ENCODE data around the gene PRR35. TPM values are rescaled to one million over a fixed set of nuclear protein-coding genes. Genes with fewer than 3 reads are reported as not detected.

The PRR35 gene
- total RNA-seq, 1 experiment from 2014 or later, result not detected

DNA sequence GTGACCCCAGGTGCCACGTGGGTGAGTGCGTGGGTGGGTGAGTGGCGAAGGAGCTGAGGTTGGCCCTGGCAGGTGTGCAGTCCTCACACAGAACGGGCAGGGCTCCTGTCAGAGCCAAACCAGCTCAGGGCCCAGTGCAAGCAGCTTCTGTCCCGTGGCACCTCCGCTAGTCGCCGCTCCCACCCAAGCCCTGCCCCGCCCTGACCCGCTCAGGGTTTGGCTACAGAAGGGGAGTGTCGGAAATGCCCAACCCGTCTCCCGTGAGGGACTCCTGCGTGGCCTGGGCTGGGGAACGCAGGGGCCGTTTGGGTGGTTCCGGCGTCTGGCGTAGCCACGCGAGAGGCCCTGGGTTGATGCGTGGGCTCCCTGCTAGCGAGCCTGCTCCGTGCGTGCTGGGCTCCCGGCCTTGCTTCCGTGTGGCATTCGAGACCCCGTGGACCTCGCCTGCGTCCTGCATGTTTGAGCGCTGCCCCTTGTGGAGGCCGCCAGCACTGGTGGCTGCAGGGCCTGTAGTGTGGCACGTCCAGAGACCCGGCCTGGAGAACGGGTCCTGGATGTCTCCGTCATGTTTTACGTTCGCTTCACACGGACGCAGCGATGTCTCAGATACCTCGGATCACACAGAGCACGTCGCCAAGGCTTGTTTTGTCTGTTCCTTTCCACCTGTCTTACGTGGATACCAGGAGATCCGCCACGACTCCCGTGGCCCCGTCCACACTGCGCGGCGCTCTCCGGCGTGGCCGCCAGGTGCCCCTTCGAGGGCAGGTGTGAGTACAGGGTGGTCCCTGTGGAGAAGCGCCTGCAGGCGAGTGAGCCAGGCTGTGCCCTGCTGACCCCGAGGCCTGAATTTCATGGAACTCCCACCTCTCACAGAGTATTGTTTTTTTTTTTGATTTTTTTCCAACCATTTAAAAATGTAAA is 22.5 kb upstream of the PRR35 start:
- DNase-seq, result no peak
- H3K4me3 Mint-ChIP-seq (ENCODE audit: low read depth, unreplicated experiment), result no peak overlapping the region
- H3K4me1 Mint-ChIP-seq (ENCODE audit: low read depth, unreplicated experiment), result peaks cover 8% of the 10 kb centered on the region
- TF ChIP-seq, protein P1, sequence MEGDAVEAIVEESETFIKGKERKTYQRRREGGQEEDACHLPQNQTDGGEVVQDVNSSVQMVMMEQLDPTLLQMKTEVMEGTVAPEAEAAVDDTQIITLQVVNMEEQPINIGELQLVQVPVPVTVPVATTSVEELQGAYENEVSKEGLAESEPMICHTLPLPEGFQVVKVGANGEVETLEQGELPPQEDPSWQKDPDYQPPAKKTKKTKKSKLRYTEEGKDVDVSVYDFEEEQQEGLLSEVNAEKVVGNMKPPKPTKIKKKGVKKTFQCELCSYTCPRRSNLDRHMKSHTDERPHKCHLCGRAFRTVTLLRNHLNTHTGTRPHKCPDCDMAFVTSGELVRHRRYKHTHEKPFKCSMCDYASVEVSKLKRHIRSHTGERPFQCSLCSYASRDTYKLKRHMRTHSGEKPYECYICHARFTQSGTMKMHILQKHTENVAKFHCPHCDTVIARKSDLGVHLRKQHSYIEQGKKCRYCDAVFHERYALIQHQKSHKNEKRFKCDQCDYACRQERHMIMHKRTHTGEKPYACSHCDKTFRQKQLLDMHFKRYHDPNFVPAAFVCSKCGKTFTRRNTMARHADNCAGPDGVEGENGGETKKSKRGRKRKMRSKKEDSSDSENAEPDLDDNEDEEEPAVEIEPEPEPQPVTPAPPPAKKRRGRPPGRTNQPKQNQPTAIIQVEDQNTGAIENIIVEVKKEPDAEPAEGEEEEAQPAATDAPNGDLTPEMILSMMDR (IDR thresholded peaks at IDR 0.05; ENCODE audit: unreplicated experiment), result peak; percentile 33
- CTCF ChIA-PET, result no interaction called here
- no peaks in the 10 kb centered on the region for H3K9me3 Mint-ChIP-seq (ENCODE audit: low read depth, unreplicated experiment)
- intact Hi-C loops (cut with micrococcal nuclease; ENCODE audit: unreplicated experiment), result no loop called here
- no peaks in the 10 kb centered on the region for H3K27me3 Mint-ChIP-seq (ENCODE audit: unreplicated experiment)
- no peak overlapping the region for H3K27ac Mint-ChIP-seq (ENCODE audit: unreplicated experiment)
- no TSS peak for BruUV-seq (replicated peaks)
- peaks cover 55% of the 10 kb centered on the region for H3K36me3 Mint-ChIP-seq (ENCODE audit: insufficient read depth, unreplicated experiment)

DNA sequence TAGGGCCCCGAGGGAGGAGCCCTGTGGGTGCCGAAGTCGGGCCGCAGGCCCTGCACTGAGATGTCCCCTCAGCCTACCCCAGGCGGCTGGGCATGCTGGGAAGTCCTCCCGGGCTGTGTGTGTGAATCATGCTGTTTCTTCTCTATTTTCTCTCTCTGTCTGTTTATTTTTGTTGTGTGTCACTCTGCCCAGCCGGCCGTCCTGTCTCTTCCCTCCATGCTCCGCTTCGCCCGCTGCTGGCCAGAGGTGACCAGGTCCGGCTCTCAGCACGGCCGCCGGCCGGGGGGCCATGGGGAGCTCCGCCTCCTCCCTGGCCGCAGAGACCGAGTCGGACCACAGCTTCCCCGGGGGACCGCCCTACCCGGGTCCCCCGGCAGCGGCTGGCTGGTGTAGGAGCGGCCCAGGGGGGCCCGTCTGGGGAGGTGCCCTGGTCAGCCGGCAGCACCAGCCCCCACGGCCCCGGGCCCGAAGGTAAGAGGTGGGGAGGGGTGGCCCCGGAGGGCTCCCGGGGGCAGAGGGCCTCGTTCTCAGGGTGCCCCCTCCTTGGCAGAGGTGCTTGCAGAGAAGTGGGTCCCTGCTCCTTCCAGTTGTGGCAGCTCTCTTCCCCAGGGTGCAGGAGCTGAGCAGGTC is 20.2 kb upstream of the PRR35 start:
- no TSS peak for BruUV-seq (replicated peaks)
- no peak for DNase-seq
- H3K4me1 Mint-ChIP-seq (ENCODE audit: low read depth, unreplicated experiment), result no peaks in the 10 kb centered on the region
- H3K27me3 Mint-ChIP-seq (ENCODE audit: unreplicated experiment), result no peaks in the 10 kb centered on the region
- no peaks in the 10 kb centered on the region for H3K9me3 Mint-ChIP-seq (ENCODE audit: low read depth, unreplicated experiment)
- H3K27ac Mint-ChIP-seq (ENCODE audit: unreplicated experiment), result no peak overlapping the region
- H3K4me3 Mint-ChIP-seq (ENCODE audit: low read depth, unreplicated experiment), result no peak overlapping the region
- TF ChIP-seq, protein P1 (IDR thresholded peaks at IDR 0.05; ENCODE audit: unreplicated experiment), result no peak
- peaks cover 44% of the 10 kb centered on the region for H3K36me3 Mint-ChIP-seq (ENCODE audit: insufficient read depth, unreplicated experiment)
- intact Hi-C loops (cut with micrococcal nuclease; ENCODE audit: unreplicated experiment), result no loop called here
- CTCF ChIA-PET, result no interaction called here

DNA sequence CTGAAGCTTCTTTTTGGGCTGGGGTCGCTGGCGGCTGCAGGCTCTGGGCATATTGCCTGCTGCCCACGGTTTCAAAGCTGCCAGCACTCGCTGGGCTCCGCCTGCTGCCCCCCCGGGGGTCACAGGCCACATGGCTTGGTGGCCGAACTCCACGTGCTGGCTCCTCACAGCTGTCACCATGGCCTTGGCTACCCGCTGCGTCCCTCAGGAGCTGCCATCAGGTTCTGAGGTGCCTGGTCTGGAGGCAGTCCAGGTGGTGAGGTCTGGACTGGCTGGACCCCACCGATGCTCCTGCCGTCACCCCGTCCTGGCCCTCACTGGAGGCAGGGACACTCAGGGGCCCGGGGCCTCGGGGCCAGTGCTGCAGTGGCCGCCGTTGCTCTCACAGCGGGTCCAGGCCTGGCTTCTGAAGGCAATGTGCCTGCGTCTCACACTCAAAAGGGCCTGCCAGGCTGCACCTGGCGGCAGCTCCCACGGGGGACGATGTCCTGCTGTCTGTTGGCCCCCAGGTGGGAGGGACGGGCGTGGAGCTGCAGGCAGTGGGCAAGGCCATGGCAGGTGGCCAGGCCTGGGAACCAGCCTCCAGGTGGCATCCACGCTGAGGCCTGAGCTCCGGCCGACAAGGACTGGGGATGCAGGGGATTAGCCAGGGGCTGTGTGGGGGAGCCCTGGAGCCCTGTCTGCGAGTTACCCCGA is 19.4 kb upstream of the PRR35 start:
- TF ChIP-seq, protein P1 (IDR thresholded peaks at IDR 0.05; ENCODE audit: unreplicated experiment), result no peak
- peaks cover 36% of the 10 kb centered on the region for H3K36me3 Mint-ChIP-seq (ENCODE audit: insufficient read depth, unreplicated experiment)
- no peak for DNase-seq

DNA sequence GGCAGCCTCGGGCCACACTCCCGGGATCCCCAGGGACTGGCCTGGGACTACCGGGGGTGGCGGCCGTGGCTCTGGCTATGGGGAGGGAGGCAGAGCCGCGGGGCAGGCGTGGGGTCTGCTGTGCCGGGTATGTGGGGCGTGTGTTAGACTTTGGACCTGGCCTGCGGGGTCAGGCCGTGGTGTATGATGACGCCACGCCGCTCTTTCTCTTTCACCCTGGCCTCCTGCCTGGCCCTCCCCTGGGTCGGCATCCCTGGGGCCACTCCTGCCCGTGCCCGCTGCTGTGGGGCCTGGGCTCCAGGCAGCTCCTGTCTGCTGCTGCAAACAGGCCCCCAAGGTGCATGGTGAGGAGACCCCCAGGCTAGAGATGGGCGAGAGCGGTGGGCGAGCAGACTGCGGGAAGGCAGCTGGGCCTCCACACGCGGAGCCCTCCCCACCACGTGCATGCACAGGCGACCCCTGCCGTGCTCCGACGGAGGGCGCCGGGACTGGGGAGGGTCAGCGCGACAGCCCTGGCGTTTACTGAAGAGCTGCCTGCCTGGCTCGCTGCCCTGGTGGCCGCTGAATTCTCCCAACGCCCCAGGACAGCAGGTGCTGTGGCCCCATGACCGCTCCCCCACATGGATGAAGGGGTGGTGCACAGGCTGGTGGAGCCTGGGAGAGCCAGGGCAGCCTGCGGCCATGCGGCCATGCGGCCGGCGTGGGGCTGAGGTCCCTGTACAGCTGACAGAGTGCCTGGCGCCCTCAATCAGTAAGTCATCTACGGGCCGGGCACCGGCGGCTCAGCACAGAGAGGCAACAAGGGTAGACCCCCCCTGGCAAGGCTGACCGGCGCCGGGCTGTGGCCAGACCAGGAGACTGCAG is 16.7 kb upstream of the PRR35 start:
- CTCF ChIA-PET, result interaction anchor here (0.6 kb wide), 1 partner anchor 1863 kb away, joined by 5 read pairs; no protein-coding TSS in a partner anchor
- BruUV-seq (replicated peaks), result no TSS peak
- DNase-seq, result no peak
- Mint-ChIP-seq H3K27me3 (ENCODE audit: unreplicated experiment) (no peaks in the 10 kb centered on the region), H3K36me3 (ENCODE audit: insufficient read depth, unreplicated experiment) (peaks cover 25% of the 10 kb centered on the region), H3K27ac (ENCODE audit: unreplicated experiment) (no peak overlapping the region), H3K9me3 (ENCODE audit: low read depth, unreplicated experiment) (no peaks in the 10 kb centered on the region), H3K4me3 (ENCODE audit: low read depth, unreplicated experiment) (no peak overlapping the region), H3K4me1 (ENCODE audit: low read depth, unreplicated experiment) (no peaks in the 10 kb centered on the region)
- TF ChIP-seq, protein P1 (IDR thresholded peaks at IDR 0.05; ENCODE audit: unreplicated experiment), result no peak
- intact Hi-C loops (cut with micrococcal nuclease; ENCODE audit: unreplicated experiment), result no loop called here

More for the DNA sequence above, 19.4 kb upstream of the PRR35 start:
- Mint-ChIP-seq H3K9me3 (ENCODE audit: low read depth, unreplicated experiment) (no peaks in the 10 kb centered on the region), H3K27ac (ENCODE audit: unreplicated experiment) (no peak overlapping the region), H3K4me3 (ENCODE audit: low read depth, unreplicated experiment) (no peak overlapping the region), H3K4me1 (ENCODE audit: low read depth, unreplicated experiment) (no peaks in the 10 kb centered on the region), H3K27me3 (ENCODE audit: unreplicated experiment) (no peaks in the 10 kb centered on the region)
- intact Hi-C loops (cut with micrococcal nuclease; ENCODE audit: unreplicated experiment), result no loop called here
- CTCF ChIA-PET, result interaction anchor here (0.7 kb wide), 1 partner anchor 1735 kb away, joined by 4 read pairs; no protein-coding TSS in a partner anchor
- BruUV-seq (replicated peaks), result no TSS peak

Measured in Calu3 (cell line).